B cell (primary cell): ENCODE measurements around the gene METRNL.

ENCODE experiments used
- CTCF ChIP-seq: fragments of 200-600 bp; IDR thresholded peaks from one replicate; pipeline ENCODE4 v1.8.0; 2022; ENCODE audit warnings: antibody characterized with exemption, mild to moderate bottlenecking
- EZH2 ChIP-seq: IDR thresholded peaks from 2 replicates; pipeline ENCODE4 v1.6.1; 2012; ENCODE audit warnings: borderline replicate concordance, low read depth, mild to moderate bottlenecking, moderate library complexity, low read length; ENCODE audit not compliant: insufficient read depth, poor library complexity, severe bottlenecking

GRCh38 chr17:83081684-83082201 lies 2.3 kb downstream of the METRNL start:
- no peak for TF ChIP-seq CTCF
- TF ChIP-seq EZH2, result no peak
